SU-DHL-6 (cell line): Measurements from ENCODE around the gene LDB2.

Experiments used
- CTCF ChIP-seq: fragments of 200-600 bp; sonication (generic); IDR thresholded peaks from one replicate; pipeline ENCODE4 v1.5.1; 2017; ENCODE audit warnings: antibody characterized with exemption, mild to moderate bottlenecking, low read length, moderate library complexity; ENCODE audit not compliant: insufficient read depth, poor library complexity, severe bottlenecking
- EZH2phosphoT487 ChIP-seq: fragments of 200-600 bp; sonication (generic), shearing (Covaris generic); conservative IDR thresholded peaks from 2 replicates; pipeline ENCODE4 v1.6.1; 2018; ENCODE audit warnings: mild to moderate bottlenecking, antibody characterized with exemption, low read length, moderate library complexity, mixed read lengths

GRCh38 chr4:16652732-16653305 lies 245.6 kb downstream of the LDB2 start:
- TF ChIP-seq CTCF (no peak), EZH2phosphoT487 (no peak)
